ENCODE measurements around the gene TUBA3D. TPM values are rescaled to one million over a fixed set of nuclear protein-coding genes. Genes with fewer than 3 reads are reported as not detected.
"Not testable (repeated sequence)": the region's sequence is repeated elsewhere in the genome, so short reads cannot be mapped to it uniquely, and the experiment has no call there.

Gene TUBA3D
- total RNA-seq, 1 experiment from 2014 or later: not detected

- not testable (repeated sequence) for H3K23ac ChIP-seq (ENCODE audit: insufficient read length, low read depth, low read length); H4K8ac ChIP-seq (replicated peaks; ENCODE audit: insufficient read length, low read depth, low read length); H3K56ac ChIP-seq (ENCODE audit: insufficient read length, low read depth, low read length); H2BK15ac ChIP-seq (ENCODE audit: low read depth, low read length); H2BK12ac ChIP-seq (ENCODE audit: insufficient read length, low read depth, low read length); H2BK20ac ChIP-seq (ENCODE audit: low read depth, low read length, poor library complexity, severe bottlenecking); H3K23me2 ChIP-seq (ENCODE audit: insufficient read length, low read depth, low read length, poor library complexity, severe bottlenecking); H3K27me3 Mint-ChIP-seq (ENCODE audit: low read depth); H3K9me3 ChIP-seq (ENCODE audit: control insufficient read depth, low read depth, low read length); H3K9me3 Mint-ChIP-seq; H3K4me1 ChIP-seq (ENCODE audit: insufficient read depth, low read length); H2AFZ ChIP-seq (ENCODE audit: low read length); H2BK5ac ChIP-seq (ENCODE audit: insufficient read length, low read length); H3K18ac ChIP-seq (ENCODE audit: insufficient read length, low read depth, low read length); H3K79me2 ChIP-seq (ENCODE audit: insufficient read depth, low read length); H4K91ac ChIP-seq (ENCODE audit: insufficient read length, low read depth, low read length); H4K5ac ChIP-seq (ENCODE audit: insufficient read length, low read depth, low read length); H3K4ac ChIP-seq (ENCODE audit: low read depth, low read length); H3K4me1 Mint-ChIP-seq; H3K79me1 ChIP-seq (ENCODE audit: insufficient read depth, low read depth, low read length, poor library complexity, severe bottlenecking); H4K20me1 ChIP-seq (ENCODE audit: control insufficient read depth, insufficient read depth, insufficient read length); H2AK5ac ChIP-seq (ENCODE audit: insufficient read length, low read length); H3K27ac ChIP-seq (ENCODE audit: insufficient read length, low read depth, low read length); H3K9ac ChIP-seq (ENCODE audit: extremely low read depth, insufficient read length, low read length); H2BK120ac ChIP-seq (ENCODE audit: low read depth, low read length, poor library complexity, severe bottlenecking); H3K27me3 ChIP-seq (ENCODE audit: insufficient read depth, low read length); H3T11ph ChIP-seq (ENCODE audit: low read length); H3K36me3 Mint-ChIP-seq (ENCODE audit: insufficient read depth in 1 of 3, low read depth in 3 of 3); H3K14ac ChIP-seq (ENCODE audit: insufficient read depth, low read length)
- peak within 1 kb of the TSS; percentile 53 for H3K4me2 ChIP-seq (ENCODE audit: insufficient read depth, insufficient read length, low read length)
- peak within 1 kb of the TSS in 1 of 3 experiments; percentile 67; a peak in 1 of 7 replicates for H3K27ac Mint-ChIP-seq
- DNase-seq: peak; percentile 77
- peak within 1 kb of the TSS; percentile 77 to 84 for H3K4me3 Mint-ChIP-seq
- no CpG with 5 or more reads among the region's 47 CpGs for WGBS (ENCODE audit: extremely low coverage, insufficient read length, low lambda C conversion rate)
These were observed 51.4 kb downstream of the TUBA3D start, which contains the start of gene CCDC74A for GRCh38 chr2:131527131-131528001. CCDC74A (plus strand) TSS chr2:131527888; CDS start chr2:131527971, 83 bp downstream.

GRCh38 chr2:131528981-131529863 is 53.3 kb downstream of the TUBA3D start:
- H2BK5ac ChIP-seq (ENCODE audit: insufficient read length, low read length); H3K79me1 ChIP-seq (ENCODE audit: insufficient read depth, low read depth, low read length, poor library complexity, severe bottlenecking); H2BK12ac ChIP-seq (ENCODE audit: insufficient read length, low read depth, low read length); H3K4me1 Mint-ChIP-seq; H2BK120ac ChIP-seq (ENCODE audit: low read depth, low read length, poor library complexity, severe bottlenecking); H3K4me1 ChIP-seq (ENCODE audit: insufficient read depth, low read length); H3K14ac ChIP-seq (ENCODE audit: insufficient read depth, low read length); H3K27ac Mint-ChIP-seq; H2AFZ ChIP-seq (ENCODE audit: low read length); H2BK15ac ChIP-seq (ENCODE audit: low read depth, low read length); H3K9ac ChIP-seq (ENCODE audit: extremely low read depth, insufficient read length, low read length); H3K56ac ChIP-seq (ENCODE audit: insufficient read length, low read depth, low read length); H3K4ac ChIP-seq (ENCODE audit: low read depth, low read length); H3K79me2 ChIP-seq (ENCODE audit: insufficient read depth, low read length); H2AK5ac ChIP-seq (ENCODE audit: insufficient read length, low read length); H4K91ac ChIP-seq (ENCODE audit: insufficient read length, low read depth, low read length); H3K9me3 ChIP-seq (ENCODE audit: control insufficient read depth, low read depth, low read length); H3K36me3 Mint-ChIP-seq (ENCODE audit: insufficient read depth in 1 of 3, low read depth in 3 of 3); H3K23me2 ChIP-seq (ENCODE audit: insufficient read length, low read depth, low read length, poor library complexity, severe bottlenecking); H3K27me3 ChIP-seq (ENCODE audit: insufficient read depth, low read length); H3K18ac ChIP-seq (ENCODE audit: insufficient read length, low read depth, low read length); H3K9me3 Mint-ChIP-seq; H4K5ac ChIP-seq (ENCODE audit: insufficient read length, low read depth, low read length); H3K27ac ChIP-seq (ENCODE audit: insufficient read length, low read depth, low read length); H3T11ph ChIP-seq (ENCODE audit: low read length); H3K23ac ChIP-seq (ENCODE audit: insufficient read length, low read depth, low read length); H4K20me1 ChIP-seq (ENCODE audit: control insufficient read depth, insufficient read depth, insufficient read length); H2BK20ac ChIP-seq (ENCODE audit: low read depth, low read length, poor library complexity, severe bottlenecking); H4K8ac ChIP-seq (replicated peaks; ENCODE audit: insufficient read length, low read depth, low read length); H3K27me3 Mint-ChIP-seq (ENCODE audit: low read depth): not testable (repeated sequence)
- peak overlapping the region; percentile 48 to 70 for H3K4me3 Mint-ChIP-seq
- WGBS (ENCODE audit: extremely low coverage, insufficient read length, low lambda C conversion rate): no CpG with 5 or more reads among the region's 26 CpGs
- peak; percentile 23 for DNase-seq
- peak overlapping the region; percentile 53 for H3K4me2 ChIP-seq (ENCODE audit: insufficient read depth, insufficient read length, low read length)
